Ammon's horn (tissue), 1 donor: Measurements from ENCODE around the gene PLPP6.
"Not testable (repeated sequence)": the region's sequence is repeated elsewhere in the genome, so short reads cannot be mapped to it uniquely, and the experiment has no call there.

Experiments used
- DNase-seq: peaks from one replicate; pipeline ENCODE4 v3.0.0-alpha.2; 2016; ENCODE audit warnings: low spot score

Gene PLPP6

DNA sequence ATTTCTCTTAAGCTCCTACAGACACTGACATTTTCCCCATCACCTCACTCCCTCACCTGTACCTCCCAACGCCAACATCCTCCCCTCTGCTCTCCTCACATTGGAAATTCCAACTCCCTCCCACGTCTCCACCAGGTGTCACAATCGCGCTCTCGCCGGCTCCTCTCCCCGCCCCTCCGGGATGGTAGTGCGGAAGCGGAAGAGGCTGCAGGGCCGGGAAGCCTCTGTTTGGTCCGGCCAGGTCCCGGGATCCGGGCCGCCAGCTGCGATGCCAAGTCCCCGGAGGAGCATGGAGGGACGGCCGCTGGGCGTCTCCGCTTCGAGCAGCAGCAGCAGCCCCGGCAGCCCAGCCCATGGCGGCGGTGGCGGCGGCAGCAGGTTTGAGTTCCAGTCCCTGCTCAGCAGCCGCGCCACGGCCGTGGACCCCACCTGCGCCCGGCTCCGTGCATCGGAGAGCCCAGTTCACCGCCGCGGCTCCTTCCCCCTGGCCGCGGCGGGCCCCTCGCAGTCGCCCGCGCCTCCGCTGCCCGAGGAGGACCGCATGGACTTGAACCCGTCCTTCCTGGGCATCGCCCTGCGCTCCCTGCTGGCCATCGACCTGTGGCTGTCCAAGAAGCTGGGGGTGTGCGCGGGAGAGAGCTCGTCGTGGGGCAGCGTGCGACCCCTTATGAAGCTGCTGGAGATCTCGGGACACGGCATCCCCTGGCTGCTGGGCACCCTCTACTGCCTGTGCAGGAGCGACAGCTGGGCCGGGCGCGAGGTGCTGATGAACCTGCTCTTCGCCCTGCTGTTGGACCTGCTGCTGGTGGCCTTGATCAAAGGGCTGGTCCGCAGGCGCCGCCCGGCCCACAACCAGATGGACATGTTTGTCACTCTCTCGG, at the start of gene PLPP6:
Gene PLPP6 (plus strand): TSS at position 187 of the 881 bp plus-strand sequence. CDS start 82 bp downstream, at position 269.
- peak; percentile 90 for DNase-seq

DNA sequence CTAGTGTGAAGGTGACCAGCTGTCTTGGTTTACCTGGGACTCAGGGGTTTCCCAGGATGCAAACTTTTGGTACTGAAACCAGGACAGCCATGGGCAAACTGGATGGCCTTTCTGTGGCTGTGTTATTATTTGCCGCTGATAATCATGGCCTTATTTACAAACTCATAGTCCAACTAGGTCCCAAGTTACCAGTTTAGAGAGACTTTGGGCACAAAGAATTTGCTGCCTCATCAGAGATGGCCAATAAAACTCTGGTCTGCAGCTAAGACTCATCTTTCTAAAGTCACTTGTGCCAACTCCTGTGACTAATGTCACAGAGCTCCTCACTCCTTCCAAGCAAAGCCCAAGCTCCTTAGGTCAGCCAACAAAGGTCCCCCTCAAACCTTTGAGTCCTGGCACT, 47.5 kb upstream of the PLPP6 start:
- no peak for DNase-seq

DNA sequence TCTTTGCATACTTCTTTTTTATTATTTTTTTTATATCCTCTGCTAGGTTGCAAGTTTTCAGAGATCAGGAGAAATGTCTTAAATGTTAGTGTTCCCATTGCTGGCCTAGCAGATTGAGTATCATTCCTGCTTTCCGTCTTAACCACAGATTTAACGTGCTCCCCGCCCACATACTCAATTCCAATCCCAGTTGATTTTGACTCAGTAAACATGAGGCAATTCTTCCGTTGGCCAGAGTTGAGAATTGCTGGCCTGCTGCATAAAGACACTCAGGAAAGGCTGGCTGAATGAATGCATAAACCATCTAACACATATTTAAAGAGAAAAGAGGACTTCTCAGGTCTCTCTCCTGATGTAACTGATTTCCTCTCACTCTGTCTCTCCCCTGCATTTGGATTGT, 46.8 kb upstream of the PLPP6 start:
- DNase-seq = no peak

DNA sequence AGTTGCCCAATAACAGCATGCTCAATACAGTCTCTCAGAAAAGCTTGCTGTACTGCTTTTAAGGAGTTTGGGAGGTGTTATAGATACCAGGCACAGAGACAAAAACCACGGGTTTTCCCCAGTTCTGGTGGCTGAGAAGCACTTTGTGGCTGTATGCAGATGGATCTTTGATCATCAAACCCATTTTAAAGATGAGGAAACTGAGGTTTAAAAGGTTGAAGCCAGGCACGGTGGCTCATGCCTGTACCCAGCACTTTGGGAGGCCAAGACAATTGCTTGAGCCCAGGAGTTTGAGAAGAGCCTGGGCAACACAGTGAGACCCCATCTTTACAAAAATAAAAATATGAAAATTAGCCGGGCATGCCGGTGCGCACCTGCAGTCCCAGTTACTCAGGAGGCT, 46.3 kb upstream of the PLPP6 start:
- no peak for DNase-seq

DNA sequence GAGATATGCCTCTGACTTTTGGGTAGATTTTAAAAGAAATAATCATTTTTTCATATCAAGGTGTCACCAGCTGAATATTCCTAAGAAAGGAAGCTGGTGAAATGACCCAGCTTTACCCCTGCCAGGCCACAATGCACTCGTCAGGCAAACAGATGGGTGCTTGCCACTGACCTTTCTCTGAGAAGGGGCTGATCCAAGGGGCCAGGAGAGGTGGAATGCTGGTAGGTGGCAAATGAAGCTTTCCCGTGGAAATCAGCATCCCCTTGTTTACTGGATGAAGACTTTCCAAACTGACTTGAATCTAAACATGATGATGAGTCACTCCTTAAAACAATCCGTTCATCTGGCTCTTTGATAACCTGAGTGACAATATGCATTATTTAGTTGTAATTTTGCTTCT, 44.3 kb upstream of the PLPP6 start:
- no peak for DNase-seq

DNA sequence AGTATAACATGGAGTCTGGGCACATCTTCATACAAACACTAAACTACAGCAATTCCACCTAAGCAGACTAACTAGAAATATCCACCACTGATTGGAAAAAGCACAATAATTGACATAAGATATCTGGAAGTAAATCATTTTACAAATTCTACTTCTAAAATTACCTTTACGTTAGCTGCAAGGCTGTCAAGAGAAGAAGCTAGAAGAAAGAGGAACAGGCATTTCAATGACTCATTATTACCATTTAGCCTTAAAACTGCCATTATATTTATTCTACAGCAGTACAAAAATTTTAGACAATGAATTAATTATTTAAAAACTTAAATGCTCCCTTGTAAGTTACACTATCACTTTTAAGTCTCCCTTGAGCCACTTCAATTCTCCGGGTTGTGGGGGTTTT, 43.4 kb upstream of the PLPP6 start:
- DNase-seq = no peak

DNA sequence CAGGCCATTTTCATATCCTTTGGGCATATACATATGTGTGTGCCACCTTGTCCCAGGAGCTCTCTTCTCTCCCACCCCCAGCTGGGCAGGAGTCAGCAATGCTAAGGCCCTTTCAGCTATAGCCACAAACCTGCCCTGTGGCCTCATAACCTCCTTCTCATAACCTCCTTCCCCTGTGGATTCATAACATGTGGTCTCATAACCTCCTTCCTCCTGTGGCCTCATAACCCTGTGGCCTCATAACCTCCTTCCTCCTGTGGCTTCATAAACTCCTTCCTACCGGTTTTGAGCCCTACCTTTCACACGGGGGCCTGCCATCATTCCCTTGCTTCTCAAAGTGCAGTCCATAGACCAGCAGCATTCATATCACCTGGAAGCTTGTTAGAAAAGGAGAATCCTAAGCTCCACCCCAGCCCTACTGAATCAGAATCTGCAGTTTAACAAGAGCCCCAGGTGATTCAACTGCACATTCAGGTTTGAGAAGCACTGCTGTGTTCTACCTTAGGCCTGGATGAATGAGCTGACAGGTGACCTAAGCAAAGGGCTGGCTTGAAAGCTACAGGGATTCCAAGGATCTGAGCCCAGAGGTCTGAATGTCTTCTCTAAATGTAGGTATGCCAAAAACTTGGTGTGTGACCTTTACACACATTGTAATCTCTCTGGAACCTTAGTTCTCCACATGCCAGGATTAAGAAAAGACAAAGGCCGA, 41.9 kb upstream of the PLPP6 start:
- DNase-seq = no peak

DNA sequence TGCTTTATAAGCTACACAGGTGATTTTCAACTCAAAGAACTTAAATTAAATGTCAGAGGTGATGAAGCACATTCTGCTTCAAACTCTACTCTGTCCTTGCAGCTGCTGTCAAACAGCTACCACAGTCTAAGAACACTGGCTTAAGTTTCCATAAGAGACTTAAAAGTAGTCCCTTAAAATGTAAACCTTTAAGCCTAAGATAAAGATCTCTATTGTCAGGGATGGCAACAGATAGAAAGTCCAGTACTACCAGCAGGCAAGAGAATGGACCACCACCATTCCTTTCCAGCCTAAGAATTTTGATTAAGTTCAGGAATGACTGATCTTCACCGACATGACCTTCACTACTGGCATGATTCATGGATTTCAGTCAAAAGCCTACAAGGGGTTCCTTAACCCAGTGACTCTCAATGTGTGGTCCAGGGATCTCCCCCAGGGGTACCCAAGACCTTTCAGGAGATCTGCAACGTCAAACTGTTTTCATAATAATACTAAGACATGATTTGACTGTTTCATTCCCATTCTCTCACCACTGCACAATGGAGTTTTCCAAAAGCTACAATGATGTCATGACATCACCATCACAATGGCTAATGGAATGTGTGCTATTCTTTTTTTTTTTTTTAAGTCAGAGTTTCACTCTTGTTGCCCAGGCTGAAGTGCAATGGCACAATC, 41.1 kb upstream of the PLPP6 start:
- no peak for DNase-seq

DNA sequence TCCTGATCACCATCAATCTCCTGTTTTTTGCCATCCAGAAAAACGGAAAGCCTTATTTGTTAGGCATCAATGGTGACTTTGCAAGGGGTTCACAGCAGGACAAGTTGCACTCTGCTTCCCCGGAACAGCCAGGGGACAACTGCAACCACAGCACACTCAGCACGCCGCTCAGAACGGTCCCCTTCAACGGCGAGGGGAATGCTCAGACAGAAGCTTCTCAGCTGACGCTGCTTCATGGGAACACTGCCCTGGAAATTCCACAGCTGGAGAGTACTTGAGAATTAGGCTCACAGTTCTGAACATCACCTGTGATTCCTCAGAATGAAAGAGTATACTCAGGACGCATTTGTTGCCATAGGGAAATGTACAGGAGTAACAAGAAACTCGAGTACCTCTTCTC, 40.1 kb upstream of the PLPP6 start:
- DNase-seq = no peak

DNA sequence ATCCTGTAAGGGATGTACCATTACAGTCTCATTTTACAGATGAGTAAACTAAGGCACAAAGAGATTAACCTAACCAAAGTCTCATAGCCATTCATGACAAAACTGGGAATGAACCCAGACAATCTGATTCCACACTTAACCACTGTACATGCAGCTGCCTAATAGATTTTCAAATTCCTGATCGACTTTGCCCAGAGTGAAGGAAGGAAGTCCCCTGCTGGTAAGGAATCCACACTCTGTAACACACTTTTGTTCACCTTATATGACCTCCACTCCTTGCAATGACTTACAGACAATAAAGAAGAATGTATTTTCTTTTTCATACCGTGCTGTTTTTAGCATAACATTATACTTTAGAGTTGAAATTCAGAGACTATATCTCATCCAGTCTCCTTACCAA, 31.3 kb upstream of the PLPP6 start:
- DNase-seq = no peak

DNA sequence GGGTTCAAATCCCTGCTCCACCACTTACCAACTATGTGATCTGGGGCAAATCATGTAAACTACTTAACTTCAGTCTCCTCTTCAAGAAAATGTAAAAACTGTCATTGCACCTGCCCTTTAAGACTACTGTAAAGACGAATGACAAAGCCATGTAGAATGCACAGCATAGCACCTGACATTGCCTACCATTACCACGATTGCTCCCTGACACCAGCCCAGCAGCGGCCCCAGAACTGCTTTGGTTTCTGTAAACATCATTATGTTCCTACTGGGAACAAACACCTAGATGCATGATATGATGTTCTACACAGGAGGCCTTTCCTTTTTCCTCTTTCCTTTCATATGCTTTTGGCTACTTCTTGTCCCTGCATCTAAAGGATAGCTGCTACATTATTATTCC, 23.1 kb upstream of the PLPP6 start:
- DNase-seq = no peak

DNA sequence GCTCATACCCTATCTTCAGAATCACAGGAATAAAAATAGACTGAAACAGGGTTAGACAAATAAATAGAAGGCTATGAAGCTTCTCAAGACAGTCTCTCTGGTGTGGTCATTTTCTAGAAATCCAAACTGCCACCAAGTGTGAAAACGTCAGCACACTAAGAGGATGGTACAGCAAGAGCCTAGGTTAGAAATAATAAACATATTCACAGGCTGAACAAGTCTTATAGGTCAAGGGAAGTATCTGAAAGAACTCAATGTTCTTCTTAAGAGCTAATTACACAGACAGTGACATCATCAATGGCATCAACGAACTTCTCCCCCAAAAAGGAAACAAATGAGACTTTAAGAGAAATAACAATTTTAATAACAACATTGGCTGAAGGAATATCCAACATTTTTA, 22.7 kb upstream of the PLPP6 start:
- no peak for DNase-seq

DNA sequence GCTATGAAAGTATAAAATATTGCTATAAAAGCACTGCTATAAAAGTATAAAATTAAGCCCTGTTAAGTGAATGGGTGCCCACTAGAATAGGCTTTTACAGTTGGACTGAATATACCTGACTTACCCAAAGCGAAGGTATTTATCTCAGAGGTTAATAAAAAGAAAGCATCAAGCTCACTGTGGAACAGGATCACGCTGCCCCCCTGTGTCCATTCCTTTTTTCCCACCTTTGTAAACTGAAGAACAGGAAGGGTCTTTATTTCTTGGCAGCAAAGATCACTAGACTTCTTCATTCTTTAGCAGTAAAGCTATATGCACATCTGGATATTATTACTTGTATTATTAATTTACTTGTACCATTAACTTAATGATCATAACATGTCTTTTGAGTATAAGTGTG, 22.1 kb upstream of the PLPP6 start:
- peak; percentile 12 for DNase-seq

DNA sequence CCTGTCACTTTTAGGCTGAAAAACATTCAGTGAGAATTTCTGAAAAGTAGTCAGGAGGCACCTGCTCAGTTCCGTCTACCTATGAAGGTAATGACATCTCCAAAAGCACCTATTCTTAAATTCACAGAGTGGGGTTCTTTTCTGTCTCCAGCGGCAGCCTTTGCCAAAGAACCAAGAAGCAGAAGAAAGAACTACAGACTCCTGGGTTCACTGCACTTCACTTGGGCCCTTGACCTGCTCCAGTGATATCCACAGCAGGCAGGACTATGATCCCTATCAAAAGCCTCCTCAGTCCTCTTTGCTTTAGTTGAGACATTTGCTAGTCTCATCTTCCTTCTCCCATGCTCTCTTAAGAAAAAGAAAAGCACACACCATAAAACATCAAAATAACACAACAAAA, 19.7 kb upstream of the PLPP6 start:
- DNase-seq = no peak

DNA sequence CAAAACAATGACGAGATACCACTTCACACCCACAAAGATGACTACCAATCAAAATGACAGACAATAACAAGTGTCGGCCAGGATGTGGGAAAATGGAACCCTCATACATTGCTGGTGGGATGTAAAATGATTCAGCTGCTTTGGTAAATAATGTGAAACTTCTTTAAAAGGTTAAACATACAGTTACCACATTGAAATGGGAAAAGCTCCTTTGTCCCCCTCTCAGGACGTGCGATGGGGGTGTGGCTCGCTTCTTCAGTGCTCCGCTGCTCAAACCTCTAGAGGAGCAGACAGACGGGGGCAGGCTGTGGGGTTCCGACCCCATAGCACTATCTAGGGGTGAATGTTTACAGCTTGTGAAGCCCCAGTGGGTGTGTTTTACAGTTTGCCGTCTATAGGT, 8.0 kb upstream of the PLPP6 start:
- DNase-seq = no peak

DNA sequence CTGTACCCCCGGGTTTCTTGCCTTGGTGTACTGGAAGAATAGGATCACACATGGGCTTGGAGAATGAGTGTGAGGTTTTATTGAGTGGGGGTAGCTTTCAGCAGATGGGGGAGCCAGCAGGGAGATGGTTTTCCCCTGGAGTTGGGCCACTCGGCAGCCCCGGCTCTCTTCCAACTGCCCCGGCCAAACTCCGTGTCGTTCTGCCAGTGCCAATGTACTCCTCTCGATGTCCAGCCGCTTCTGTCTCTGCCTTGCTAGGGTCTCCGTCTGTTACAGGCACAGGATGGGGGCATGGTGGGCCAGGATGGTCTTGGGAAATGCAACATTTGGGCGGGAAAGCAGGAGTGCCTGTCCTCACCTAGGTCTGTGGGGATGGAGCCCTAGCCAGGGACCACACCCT, 7.6 kb upstream of the PLPP6 start:
- no peak for DNase-seq

DNA sequence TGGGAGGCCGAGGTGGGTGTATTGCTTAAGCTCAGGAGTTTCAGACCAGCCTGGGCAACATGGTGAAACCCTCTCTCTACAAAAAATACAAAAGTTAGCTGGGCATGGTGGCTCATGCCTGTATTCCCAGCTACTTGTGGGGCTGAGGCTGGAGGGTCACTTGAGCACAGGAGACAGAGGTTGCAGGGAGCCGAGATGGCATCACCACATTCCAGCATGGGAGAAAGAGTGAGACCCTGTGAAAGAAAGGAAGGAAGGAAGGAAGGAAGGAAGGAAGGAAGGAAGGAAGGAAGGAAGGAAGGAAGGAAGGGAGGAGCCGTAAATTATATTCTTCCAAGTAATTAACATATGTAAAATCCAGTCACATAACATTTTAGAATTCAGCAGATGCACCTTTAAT, 5.9 kb upstream of the PLPP6 start:
- DNase-seq = not testable (repeated sequence)

DNA sequence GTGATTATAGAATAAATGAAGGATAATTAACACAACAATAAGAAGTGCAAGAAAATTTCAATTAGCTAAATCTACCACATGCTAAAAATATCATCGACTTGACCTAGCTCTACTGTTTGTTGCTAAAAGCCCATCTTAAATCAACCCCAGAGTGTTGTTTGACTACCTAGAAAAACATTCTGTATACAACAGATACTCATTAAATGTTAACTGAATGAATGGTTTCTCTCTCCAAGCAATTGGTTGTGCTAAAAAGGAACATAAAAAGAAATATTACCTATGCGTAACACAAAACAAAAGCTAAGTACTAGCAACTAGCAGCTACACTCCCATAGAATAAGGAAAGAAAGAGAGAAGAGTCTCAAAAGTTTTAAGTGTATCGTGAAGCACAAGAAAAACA, 5.5 kb upstream of the PLPP6 start:
- DNase-seq = no peak

DNA sequence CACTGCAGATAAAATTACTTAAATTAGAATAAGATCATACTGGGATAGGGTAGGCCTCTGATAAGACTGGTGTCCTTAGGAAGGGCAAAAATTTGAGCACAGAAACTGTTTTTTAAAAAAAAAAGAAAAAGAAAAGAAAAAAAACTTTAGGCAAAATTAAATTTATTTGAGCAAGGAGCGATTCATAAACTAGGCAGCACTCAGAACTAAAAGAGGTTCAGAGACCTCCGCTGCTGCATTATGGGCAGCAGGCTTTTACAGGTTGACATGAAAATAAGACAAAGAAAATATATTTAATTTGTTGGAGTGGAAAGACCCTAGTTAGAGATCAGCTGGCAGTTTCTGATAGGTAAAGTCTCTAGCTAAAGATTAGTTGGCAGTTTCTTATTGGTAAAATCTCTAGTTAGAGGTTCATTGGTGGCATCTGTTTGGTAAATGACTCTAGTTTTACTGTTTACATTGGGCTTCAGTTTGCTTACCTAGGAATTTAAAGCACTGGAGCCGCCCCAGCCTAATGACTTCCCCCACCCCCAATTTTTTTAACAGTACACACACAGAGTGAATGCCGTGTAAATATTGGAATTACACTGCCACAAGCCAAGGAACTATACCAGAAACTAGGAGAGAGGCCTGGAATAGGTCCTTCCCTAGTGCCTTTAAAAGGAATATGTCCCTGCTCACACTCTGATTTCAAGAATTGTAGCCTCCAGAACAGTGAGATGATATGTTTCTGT, 4.5 kb upstream of the PLPP6 start:
- no peak for DNase-seq

DNA sequence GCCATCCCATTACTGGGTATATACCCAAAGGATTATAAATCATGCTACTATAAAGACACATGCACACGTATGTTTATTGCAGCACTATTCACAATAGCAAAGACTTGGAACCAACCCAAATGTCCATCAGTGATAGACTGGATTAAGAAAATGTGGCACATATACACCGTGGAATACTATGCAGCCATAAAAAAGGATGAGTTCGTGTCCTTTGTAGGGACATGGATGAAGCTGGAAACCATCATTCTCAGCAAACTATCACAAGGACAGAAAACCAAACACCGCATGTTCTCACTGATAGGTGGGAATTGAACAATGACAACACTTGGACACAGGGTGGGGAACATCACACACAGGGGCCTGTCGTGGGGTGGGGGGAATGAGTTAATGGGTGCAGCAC, 1.4 kb upstream of the PLPP6 start:
- DNase-seq = not testable (repeated sequence)

DNA sequence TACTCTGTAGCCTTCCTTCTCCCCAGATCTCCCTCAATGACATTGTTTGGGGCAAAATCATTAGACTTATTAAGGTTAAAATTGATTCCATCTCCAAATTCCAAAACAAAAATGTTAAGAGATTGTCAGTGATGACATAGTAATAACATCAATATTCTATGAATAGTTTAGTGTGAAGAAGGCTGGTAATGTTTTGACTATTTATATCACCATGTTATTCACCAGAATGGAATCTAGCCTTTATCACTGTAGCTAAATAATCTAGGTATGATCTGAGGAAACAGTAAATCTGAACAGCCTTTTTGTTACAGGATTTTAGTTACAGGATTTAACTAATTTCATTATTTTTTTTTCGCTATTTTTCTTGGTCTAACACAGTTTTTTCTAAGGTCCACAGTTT, 929 bp upstream of the PLPP6 start:
- DNase-seq = no peak

DNA sequence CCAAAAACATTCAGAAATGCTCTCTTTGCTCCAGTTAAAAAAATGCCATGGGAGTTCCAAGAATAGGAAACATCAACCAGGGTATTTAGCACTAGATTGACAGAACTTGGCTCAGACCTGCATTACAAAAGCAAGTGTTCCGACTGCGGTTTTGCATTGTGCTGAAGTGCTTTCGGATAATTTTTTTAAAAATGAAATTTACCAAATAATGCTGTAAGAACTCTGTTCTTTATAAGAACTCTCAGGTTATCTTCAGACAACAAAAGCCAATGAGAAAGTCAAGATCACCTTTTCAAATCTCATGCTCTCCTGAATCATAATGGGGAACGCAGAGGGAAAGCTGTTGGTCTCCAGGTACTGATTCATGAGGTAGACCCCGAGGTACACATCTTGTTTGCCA, 483 bp upstream of the PLPP6 start:
- no peak for DNase-seq
